ENCODE measurements around the gene KMT5C. TPM values are rescaled to one million over a fixed set of nuclear protein-coding genes. Genes with fewer than 3 reads are reported as not detected.

The KMT5C gene
- total RNA-seq, 1 donor from 2014 or later = 54.0 TPM

DNA sequence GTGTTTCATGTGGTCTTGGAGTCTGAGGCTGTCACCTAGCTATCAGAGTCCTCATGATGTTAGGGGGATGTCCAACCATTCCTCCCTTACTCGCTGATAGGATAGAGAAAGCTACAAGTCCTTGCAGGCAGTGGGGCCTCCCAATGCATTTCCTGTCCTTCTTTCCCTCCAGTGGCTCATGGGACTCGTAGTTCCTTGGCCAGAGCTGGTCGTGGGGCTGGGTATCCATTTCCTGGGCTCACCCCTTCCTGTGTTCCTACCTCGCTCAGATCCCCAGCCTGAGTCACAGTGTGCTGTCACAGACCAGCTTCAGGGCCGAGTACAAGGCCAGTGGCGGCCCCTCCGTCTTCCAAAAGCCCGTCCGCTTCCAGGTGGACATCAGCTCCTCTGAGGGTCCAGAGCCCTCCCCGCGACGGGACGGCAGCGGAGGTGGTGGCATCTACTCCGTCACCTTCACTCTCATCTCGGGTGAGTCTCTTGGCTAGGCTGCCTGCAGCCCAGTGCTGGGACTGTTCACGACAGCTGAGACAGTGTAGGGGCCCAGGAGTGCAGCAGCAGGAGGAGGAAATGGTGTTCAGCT lies 33.6 kb upstream of the KMT5C start:
- H3K36me3 Mint-ChIP-seq = peaks cover 29% of the 10 kb centered on the region

DNA sequence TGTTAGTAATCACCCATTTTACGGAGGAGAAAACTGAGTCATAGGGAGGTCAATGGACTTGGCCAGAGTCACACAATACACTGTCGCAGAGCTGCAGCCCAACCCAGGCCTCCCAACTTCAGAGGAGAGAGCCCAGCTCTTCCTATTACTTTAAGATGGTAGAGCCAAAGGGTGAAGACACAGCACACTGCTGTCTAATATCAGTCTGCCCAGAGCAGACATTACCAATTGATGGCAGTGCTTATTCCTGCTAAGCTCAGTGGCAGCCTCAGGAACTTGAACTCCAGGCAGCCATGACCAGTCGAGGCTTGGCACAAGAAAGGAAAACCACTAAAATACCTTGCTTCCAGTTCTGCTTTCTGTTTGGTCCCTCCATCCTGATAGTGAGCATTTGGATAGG lies 33.0 kb upstream of the KMT5C start:
- no peak overlapping the region for H3K27ac Mint-ChIP-seq
- H3K9me3 Mint-ChIP-seq = no peaks in the 10 kb centered on the region
- no peaks in the 10 kb centered on the region for H3K27me3 Mint-ChIP-seq (ENCODE audit: low read depth)
- no peak for DNase-seq (ENCODE audit: low spot score in 2 of 2, unreplicated experiment in 2 of 2)
- H3K4me3 Mint-ChIP-seq = no peak overlapping the region
- TF ChIP-seq, protein P1, sequence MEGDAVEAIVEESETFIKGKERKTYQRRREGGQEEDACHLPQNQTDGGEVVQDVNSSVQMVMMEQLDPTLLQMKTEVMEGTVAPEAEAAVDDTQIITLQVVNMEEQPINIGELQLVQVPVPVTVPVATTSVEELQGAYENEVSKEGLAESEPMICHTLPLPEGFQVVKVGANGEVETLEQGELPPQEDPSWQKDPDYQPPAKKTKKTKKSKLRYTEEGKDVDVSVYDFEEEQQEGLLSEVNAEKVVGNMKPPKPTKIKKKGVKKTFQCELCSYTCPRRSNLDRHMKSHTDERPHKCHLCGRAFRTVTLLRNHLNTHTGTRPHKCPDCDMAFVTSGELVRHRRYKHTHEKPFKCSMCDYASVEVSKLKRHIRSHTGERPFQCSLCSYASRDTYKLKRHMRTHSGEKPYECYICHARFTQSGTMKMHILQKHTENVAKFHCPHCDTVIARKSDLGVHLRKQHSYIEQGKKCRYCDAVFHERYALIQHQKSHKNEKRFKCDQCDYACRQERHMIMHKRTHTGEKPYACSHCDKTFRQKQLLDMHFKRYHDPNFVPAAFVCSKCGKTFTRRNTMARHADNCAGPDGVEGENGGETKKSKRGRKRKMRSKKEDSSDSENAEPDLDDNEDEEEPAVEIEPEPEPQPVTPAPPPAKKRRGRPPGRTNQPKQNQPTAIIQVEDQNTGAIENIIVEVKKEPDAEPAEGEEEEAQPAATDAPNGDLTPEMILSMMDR (IDR thresholded peaks at IDR 0.05; ENCODE audit: unreplicated experiment) = no peak
- peaks cover 29% of the 10 kb centered on the region for H3K36me3 Mint-ChIP-seq
- H3K4me1 Mint-ChIP-seq = peaks cover 4% of the 10 kb centered on the region

More for the DNA sequence above, 33.6 kb upstream of the KMT5C start:
- TF ChIP-seq, protein P1 (IDR thresholded peaks at IDR 0.05; ENCODE audit: unreplicated experiment) = no peak
- Mint-ChIP-seq H3K4me3 (no peak overlapping the region), H3K4me1 (peaks cover 6% of the 10 kb centered on the region), H3K27me3 (ENCODE audit: low read depth) (no peaks in the 10 kb centered on the region), H3K9me3 (no peaks in the 10 kb centered on the region), H3K27ac (no peak overlapping the region)
- DNase-seq (ENCODE audit: low spot score in 2 of 2, unreplicated experiment in 2 of 2) = no peak

DNA sequence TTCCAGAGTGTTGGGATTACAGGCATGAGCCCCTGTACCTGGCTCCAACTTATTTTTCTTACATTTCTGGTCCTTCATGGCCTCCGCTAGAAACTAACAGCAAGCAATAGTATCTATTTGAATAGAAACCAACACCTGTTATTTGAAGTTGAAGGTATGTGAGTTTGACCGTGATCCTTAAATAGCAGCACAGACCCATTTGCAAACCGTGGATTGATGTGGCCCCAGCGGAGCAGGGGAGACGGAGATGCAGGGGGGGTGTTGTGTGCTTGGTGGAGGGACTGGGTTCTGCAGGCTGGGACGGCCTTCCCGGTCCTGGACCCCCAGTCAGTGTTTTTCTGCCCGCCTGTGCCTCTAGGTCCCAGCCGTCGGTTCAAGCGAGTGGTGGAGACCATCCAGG lies 31.4 kb upstream of the KMT5C start:
- TF ChIP-seq, protein P1 (IDR thresholded peaks at IDR 0.05; ENCODE audit: unreplicated experiment) = no peak

DNA sequence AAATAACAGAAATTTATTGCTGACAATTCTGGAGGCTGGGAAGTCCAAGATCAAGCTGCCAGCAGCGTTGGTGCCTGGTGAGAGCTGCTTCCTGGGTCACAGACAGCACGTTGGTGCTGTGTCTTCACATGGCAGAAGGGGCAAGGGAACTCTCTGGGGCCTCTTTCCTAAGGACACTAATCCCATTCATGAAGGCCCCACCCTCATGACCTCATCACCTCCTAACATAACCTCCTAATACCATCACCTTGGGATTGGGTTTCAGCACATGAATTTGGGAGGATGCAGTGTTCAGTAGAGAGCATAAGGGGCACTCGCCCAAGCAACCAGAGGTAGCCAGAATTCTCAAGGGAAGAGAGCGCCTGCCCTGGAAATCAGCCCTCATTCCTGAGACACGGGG lies 30.2 kb upstream of the KMT5C start:
- no peaks in the 10 kb centered on the region for H3K27me3 Mint-ChIP-seq (ENCODE audit: low read depth)
- H3K4me1 Mint-ChIP-seq = peaks cover 6% of the 10 kb centered on the region
- TF ChIP-seq, protein P1 (IDR thresholded peaks at IDR 0.05; ENCODE audit: unreplicated experiment) = no peak
- no peak overlapping the region for H3K27ac Mint-ChIP-seq
- no peaks in the 10 kb centered on the region for H3K9me3 Mint-ChIP-seq
- DNase-seq (ENCODE audit: low spot score in 2 of 2, unreplicated experiment in 2 of 2) = no peak
- peaks cover 24% of the 10 kb centered on the region for H3K36me3 Mint-ChIP-seq
- no peak overlapping the region for H3K4me3 Mint-ChIP-seq

More for the DNA sequence above, 31.4 kb upstream of the KMT5C start:
- Mint-ChIP-seq H3K9me3 (no peaks in the 10 kb centered on the region), H3K36me3 (peaks cover 27% of the 10 kb centered on the region), H3K27me3 (ENCODE audit: low read depth) (no peaks in the 10 kb centered on the region), H3K4me1 (peaks cover 2% of the 10 kb centered on the region), H3K4me3 (no peak overlapping the region), H3K27ac (no peak overlapping the region)
- no peak for DNase-seq (ENCODE audit: low spot score in 2 of 2, unreplicated experiment in 2 of 2)

DNA sequence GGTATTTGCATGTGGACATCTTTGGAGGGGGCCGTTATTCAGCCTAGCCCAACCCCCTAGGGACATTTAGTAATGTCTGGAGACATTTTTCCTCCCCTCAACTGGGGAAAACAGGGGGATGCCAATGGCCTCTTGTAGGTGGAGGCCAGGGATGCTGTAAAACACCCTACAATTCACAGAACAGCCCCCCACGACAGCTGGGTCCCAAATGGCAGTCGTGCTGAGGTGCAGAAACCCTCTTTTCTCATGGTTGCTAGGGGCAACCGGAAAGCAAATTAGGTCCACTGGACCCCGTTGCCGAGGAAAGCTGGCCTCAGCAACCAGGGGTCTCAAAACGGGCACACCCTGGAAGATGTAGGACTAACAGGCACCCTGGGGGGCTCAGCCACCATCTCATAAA lies 29.2 kb upstream of the KMT5C start:
- Mint-ChIP-seq H3K4me3 (no peak overlapping the region), H3K9me3 (no peaks in the 10 kb centered on the region), H3K27me3 (ENCODE audit: low read depth) (no peaks in the 10 kb centered on the region), H3K4me1 (peaks cover 6% of the 10 kb centered on the region), H3K36me3 (peaks cover 21% of the 10 kb centered on the region), H3K27ac (no peak overlapping the region)
- no peak for DNase-seq (ENCODE audit: low spot score in 2 of 2, unreplicated experiment in 2 of 2)
- TF ChIP-seq, protein P1 (IDR thresholded peaks at IDR 0.05; ENCODE audit: unreplicated experiment) = no peak

DNA sequence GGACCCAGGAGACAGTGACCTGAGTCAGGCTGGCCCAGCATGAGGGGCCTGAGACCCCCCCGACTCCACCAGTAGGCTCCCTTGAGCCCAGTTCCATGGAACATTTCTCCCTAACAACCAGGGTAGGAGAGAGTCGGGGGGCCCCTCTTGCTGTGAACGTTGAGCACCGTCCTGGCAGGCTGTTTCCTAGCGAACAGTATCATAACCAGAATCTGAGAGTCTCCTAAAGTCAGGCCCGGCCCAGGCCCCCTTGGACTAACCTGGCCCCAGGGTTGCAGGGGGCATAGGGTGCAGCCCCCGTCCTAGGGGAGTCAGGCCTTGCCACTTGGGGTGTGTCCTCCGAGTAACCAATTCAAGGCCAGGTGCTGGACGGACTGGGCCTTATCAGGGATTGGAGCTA lies 28.3 kb upstream of the KMT5C start:
- peaks cover 19% of the 10 kb centered on the region for H3K36me3 Mint-ChIP-seq
- no peak for DNase-seq (ENCODE audit: low spot score in 2 of 2, unreplicated experiment in 2 of 2)

More for the DNA sequence above, 28.3 kb upstream of the KMT5C start:
- H3K27me3 Mint-ChIP-seq (ENCODE audit: low read depth) = no peaks in the 10 kb centered on the region
- TF ChIP-seq, protein P1 (IDR thresholded peaks at IDR 0.05; ENCODE audit: unreplicated experiment) = no peak
- H3K4me3 Mint-ChIP-seq = no peak overlapping the region
- H3K9me3 Mint-ChIP-seq = no peaks in the 10 kb centered on the region
- peaks cover 6% of the 10 kb centered on the region for H3K4me1 Mint-ChIP-seq
- no peak overlapping the region for H3K27ac Mint-ChIP-seq
